ENCODE measurements around the gene SERPIND1. TPM values are rescaled to one million over a fixed set of nuclear protein-coding genes. Genes with fewer than 3 reads are reported as not detected.
"Not testable (repeated sequence)": the region's sequence is repeated elsewhere in the genome, so short reads cannot be mapped to it uniquely, and the experiment has no call there.

Gene SERPIND1
- total RNA-seq, 1 donor from 2014 or later, result not detected

DNA sequence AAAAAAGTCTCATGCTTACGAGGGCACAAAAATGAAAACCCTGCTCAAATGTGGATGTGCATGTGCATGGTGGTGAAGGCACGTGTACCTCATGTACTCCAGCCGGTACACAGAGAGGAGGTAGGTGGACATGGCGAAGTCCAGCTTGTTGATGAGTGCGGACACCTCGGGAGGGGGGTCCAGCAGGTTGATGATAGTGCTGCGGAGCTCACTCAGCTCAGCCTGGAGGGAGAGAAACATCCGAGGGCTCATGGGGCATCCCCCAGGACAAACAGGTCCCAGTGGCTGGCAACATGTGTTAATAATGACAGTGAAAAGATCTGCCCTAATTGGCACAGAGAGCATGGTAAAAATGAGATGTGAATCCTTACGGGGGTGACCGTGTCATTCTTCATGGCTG, 9.2 kb upstream of the SERPIND1 start:
- FAIRE-seq, result no peak
- Histone ChIP-seq H3K4me1 (ENCODE audit: insufficient read depth, low read length) (peaks cover 4% of the 10 kb centered on the region), H3K4me2 (ENCODE audit: low read length) (no peak overlapping the region)

DNA sequence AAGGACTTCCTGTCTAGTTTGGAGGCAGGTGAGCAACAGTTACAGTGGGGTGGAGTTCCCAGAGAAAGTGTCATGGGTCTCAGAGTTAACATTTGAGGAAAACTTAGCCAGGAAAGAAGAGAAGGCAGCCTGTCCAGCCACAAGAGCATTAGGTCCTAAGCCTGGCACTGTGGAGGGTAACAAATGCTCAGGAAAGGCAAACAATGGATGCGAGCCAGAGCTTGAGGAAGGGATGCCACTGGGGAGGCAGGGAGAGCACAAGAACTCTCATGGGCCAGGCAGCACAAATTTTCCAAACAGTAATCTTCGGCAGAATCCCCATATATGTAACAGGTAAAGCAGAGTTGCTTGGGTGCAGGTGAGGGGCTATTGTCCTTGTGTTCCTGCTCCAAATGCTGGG, 8.0 kb upstream of the SERPIND1 start:
- H3K4me1 ChIP-seq (ENCODE audit: insufficient read depth, low read length), result peaks cover 4% of the 10 kb centered on the region
- Mint-ChIP-seq H3K27me3 (ENCODE audit: low read depth, unreplicated experiment) (no peaks in the 10 kb centered on the region), H3K27ac (ENCODE audit: unreplicated experiment) (no peak overlapping the region)

More for the DNA sequence above, 9.2 kb upstream of the SERPIND1 start:
- Mint-ChIP-seq H3K9me3 (ENCODE audit: unreplicated experiment) (peaks cover 2% of the 10 kb centered on the region), H3K27me3 (ENCODE audit: low read depth, unreplicated experiment) (no peaks in the 10 kb centered on the region), H3K4me1 (ENCODE audit: low read depth, unreplicated experiment) (peaks cover 10% of the 10 kb centered on the region), H3K27ac (ENCODE audit: unreplicated experiment) (no peak overlapping the region), H3K4me3 (ENCODE audit: unreplicated experiment) (no peak overlapping the region), H3K36me3 (ENCODE audit: low read depth, unreplicated experiment) (peaks cover 24% of the 10 kb centered on the region)
- Histone ChIP-seq H3K9ac (ENCODE audit: low read length) (no peak overlapping the region), H3K79me2 (ENCODE audit: insufficient read depth, low read length) (no peaks in the 10 kb centered on the region), H3K36me3 (ENCODE audit: insufficient read depth, low read length) (peaks cover 22% of the 10 kb centered on the region), H3K4me3 (ENCODE audit: insufficient read depth, low read depth, low read length) (no peak overlapping the region), H3K9me3 (ENCODE audit: insufficient read depth, low read depth, low read length) (no peaks in the 10 kb centered on the region), H2AFZ (ENCODE audit: low read depth, low read length) (no peak overlapping the region), H3K27me3 (ENCODE audit: insufficient read depth, low read length) (no peaks in the 10 kb centered on the region), H4K20me1 (ENCODE audit: insufficient read depth, low read length) (no peaks in the 10 kb centered on the region), H3K27ac (ENCODE audit: low read depth, low read length) (no peak overlapping the region)
- TF ChIP-seq EZH2 (IDR thresholded peaks at IDR 0.05; ENCODE audit: insufficient read depth, low read length), result no peak
- TF ChIP-seq, protein P1, sequence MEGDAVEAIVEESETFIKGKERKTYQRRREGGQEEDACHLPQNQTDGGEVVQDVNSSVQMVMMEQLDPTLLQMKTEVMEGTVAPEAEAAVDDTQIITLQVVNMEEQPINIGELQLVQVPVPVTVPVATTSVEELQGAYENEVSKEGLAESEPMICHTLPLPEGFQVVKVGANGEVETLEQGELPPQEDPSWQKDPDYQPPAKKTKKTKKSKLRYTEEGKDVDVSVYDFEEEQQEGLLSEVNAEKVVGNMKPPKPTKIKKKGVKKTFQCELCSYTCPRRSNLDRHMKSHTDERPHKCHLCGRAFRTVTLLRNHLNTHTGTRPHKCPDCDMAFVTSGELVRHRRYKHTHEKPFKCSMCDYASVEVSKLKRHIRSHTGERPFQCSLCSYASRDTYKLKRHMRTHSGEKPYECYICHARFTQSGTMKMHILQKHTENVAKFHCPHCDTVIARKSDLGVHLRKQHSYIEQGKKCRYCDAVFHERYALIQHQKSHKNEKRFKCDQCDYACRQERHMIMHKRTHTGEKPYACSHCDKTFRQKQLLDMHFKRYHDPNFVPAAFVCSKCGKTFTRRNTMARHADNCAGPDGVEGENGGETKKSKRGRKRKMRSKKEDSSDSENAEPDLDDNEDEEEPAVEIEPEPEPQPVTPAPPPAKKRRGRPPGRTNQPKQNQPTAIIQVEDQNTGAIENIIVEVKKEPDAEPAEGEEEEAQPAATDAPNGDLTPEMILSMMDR (IDR thresholded peaks at IDR 0.05; ENCODE audit: insufficient read depth, low read depth, low read length), result no peak
- no peak for DNase-seq (ENCODE audit: low read depth)

DNA sequence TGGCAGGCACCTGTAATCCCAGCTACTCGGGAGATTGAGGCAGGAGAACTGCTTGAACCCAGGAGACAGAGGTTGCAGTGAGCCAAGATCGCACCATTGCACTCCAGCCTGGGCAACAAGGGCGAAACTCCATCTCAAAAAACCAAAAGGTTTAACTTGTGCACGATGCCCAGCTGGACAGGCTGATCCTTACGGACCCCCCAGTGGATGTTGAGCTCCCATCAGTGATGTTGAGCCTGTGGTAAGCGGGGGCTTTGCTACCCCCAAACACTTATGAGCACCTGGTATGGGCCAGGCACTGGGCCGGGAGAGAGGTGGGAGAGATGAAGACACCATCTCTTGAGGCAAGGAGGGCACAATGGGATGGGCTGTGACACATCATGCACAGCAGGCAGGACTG, 7.4 kb upstream of the SERPIND1 start:
- DNase-seq (ENCODE audit: low read depth) (no peak), FAIRE-seq (no peak)
- H3K36me3 Mint-ChIP-seq (ENCODE audit: low read depth, unreplicated experiment), result peaks cover 19% of the 10 kb centered on the region
- H3K27ac ChIP-seq (ENCODE audit: low read depth, low read length), result no peak overlapping the region
- H3K9me3 Mint-ChIP-seq (ENCODE audit: unreplicated experiment), result peaks cover 2% of the 10 kb centered on the region
- no peaks in the 10 kb centered on the region for H3K27me3 ChIP-seq (ENCODE audit: insufficient read depth, low read length)
- H3K4me1 Mint-ChIP-seq (ENCODE audit: low read depth, unreplicated experiment), result peaks cover 5% of the 10 kb centered on the region
- no peak overlapping the region for H3K4me2 ChIP-seq (ENCODE audit: low read length)
- H3K9ac ChIP-seq (ENCODE audit: low read length), result no peak overlapping the region
- no peak overlapping the region for H3K27ac Mint-ChIP-seq (ENCODE audit: unreplicated experiment)
- no peaks in the 10 kb centered on the region for H3K27me3 Mint-ChIP-seq (ENCODE audit: low read depth, unreplicated experiment)
- H3K36me3 ChIP-seq (ENCODE audit: insufficient read depth, low read length), result peaks cover 18% of the 10 kb centered on the region
- no peaks in the 10 kb centered on the region for H3K9me3 ChIP-seq (ENCODE audit: insufficient read depth, low read depth, low read length)
- H3K79me2 ChIP-seq (ENCODE audit: insufficient read depth, low read length), result no peaks in the 10 kb centered on the region
- H4K20me1 ChIP-seq (ENCODE audit: insufficient read depth, low read length), result no peaks in the 10 kb centered on the region
- no peak overlapping the region for H3K4me3 Mint-ChIP-seq (ENCODE audit: unreplicated experiment)
- TF ChIP-seq EZH2 (IDR thresholded peaks at IDR 0.05; ENCODE audit: insufficient read depth, low read length), result no peak
- TF ChIP-seq, protein P1 (IDR thresholded peaks at IDR 0.05; ENCODE audit: insufficient read depth, low read depth, low read length), result no peak
- H3K4me1 ChIP-seq (ENCODE audit: insufficient read depth, low read length), result peaks cover 3% of the 10 kb centered on the region
- no peak overlapping the region for H3K4me3 ChIP-seq (ENCODE audit: insufficient read depth, low read depth, low read length)
- no peak overlapping the region for H2AFZ ChIP-seq (ENCODE audit: low read depth, low read length)

More for the DNA sequence above, 8.0 kb upstream of the SERPIND1 start:
- Mint-ChIP-seq H3K4me1 (ENCODE audit: low read depth, unreplicated experiment) (peaks cover 10% of the 10 kb centered on the region), H3K36me3 (ENCODE audit: low read depth, unreplicated experiment) (peaks cover 21% of the 10 kb centered on the region), H3K4me3 (ENCODE audit: unreplicated experiment) (no peak overlapping the region), H3K9me3 (ENCODE audit: unreplicated experiment) (peaks cover 2% of the 10 kb centered on the region)
- no peaks in the 10 kb centered on the region for H3K27me3 ChIP-seq (ENCODE audit: insufficient read depth, low read length)
- no peaks in the 10 kb centered on the region for H4K20me1 ChIP-seq (ENCODE audit: insufficient read depth, low read length)
- H2AFZ ChIP-seq (ENCODE audit: low read depth, low read length), result no peak overlapping the region
- peaks cover 18% of the 10 kb centered on the region for H3K36me3 ChIP-seq (ENCODE audit: insufficient read depth, low read length)
- TF ChIP-seq, protein P1 (IDR thresholded peaks at IDR 0.05; ENCODE audit: insufficient read depth, low read depth, low read length), result no peak
- no peak for TF ChIP-seq EZH2 (IDR thresholded peaks at IDR 0.05; ENCODE audit: insufficient read depth, low read length)
- H3K4me3 ChIP-seq (ENCODE audit: insufficient read depth, low read depth, low read length), result no peak overlapping the region
- FAIRE-seq, result no peak
- no peak for DNase-seq (ENCODE audit: low read depth)
- H3K4me2 ChIP-seq (ENCODE audit: low read length), result no peak overlapping the region
- H3K79me2 ChIP-seq (ENCODE audit: insufficient read depth, low read length), result no peaks in the 10 kb centered on the region
- H3K27ac ChIP-seq (ENCODE audit: low read depth, low read length), result no peak overlapping the region
- no peaks in the 10 kb centered on the region for H3K9me3 ChIP-seq (ENCODE audit: insufficient read depth, low read depth, low read length)
- H3K9ac ChIP-seq (ENCODE audit: low read length), result no peak overlapping the region

DNA sequence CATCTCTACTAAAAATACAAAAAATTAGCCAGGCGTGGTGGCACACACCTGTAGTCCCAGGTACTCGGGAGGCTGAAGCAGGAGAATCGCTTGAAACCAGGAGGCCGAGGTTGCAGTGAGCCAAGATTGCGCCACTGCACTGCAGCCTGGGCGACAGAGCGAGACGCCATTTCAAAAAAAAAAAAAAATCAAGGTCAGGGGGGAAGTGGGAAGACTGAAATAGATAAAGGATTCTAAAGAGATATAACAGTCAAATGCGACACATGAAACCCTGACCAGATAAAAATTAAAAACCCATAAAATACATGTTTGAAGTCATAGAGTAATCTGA, 4.5 kb upstream of the SERPIND1 start:
- H3K4me2 ChIP-seq (ENCODE audit: low read length); H3K9ac ChIP-seq (ENCODE audit: low read length); H3K27ac Mint-ChIP-seq (ENCODE audit: unreplicated experiment); H3K27me3 Mint-ChIP-seq (ENCODE audit: low read depth, unreplicated experiment); H3K4me1 Mint-ChIP-seq (ENCODE audit: low read depth, unreplicated experiment); H4K20me1 ChIP-seq (ENCODE audit: insufficient read depth, low read length); H3K27ac ChIP-seq (ENCODE audit: low read depth, low read length); FAIRE-seq; H3K9me3 ChIP-seq (ENCODE audit: insufficient read depth, low read depth, low read length); DNase-seq (ENCODE audit: low read depth); H3K4me1 ChIP-seq (ENCODE audit: insufficient read depth, low read length); H3K79me2 ChIP-seq (ENCODE audit: insufficient read depth, low read length); H3K4me3 ChIP-seq (ENCODE audit: insufficient read depth, low read depth, low read length); H3K4me3 Mint-ChIP-seq (ENCODE audit: unreplicated experiment); H2AFZ ChIP-seq (ENCODE audit: low read depth, low read length); H3K9me3 Mint-ChIP-seq (ENCODE audit: unreplicated experiment); H3K27me3 ChIP-seq (ENCODE audit: insufficient read depth, low read length): not testable (repeated sequence)
- peaks cover 12% of the 10 kb centered on the region for H3K36me3 ChIP-seq (ENCODE audit: insufficient read depth, low read length)
- peaks cover 12% of the 10 kb centered on the region for H3K36me3 Mint-ChIP-seq (ENCODE audit: low read depth, unreplicated experiment)
